Measurements from ENCODE around the gene MBOAT7.
A peak's percentile ranks its signal among the peaks of the same experiment; 100 is the strongest.

The MBOAT7 gene

DNA sequence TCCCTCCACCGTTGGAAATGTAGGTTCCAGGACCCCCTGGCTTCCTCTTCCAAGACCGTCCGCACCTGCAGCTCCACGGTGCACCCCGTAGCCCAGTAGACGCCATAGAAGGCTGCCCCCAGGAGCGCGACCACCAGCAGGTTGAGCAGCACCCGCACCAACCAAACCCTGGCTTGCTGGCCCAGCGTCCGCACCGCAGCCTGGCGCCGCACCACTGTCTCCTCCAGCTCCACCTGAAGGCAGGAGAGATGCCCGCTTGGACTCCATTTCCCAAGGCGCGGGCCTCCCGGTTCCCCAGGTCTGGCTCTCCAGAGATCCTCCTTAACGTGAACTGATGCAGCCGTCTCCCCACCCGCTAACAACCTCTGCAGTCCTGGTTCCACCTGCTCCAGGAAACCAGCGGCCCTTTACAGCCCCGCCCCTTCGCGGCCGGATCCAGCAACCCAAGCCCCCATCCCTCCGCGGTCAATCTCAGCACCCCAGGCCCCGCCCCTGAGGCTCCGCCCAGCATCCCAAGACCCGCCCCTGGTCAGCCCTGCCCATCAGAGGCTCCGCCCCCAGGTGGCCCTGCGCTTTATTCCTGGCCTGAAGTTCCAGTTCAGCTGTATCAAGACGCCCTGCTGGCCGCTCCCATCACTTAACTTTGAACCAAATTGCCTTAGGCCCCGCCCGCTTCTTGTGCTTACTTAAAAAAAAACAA lies 24.9 kb downstream of the MBOAT7 start:
- no peaks in the 10 kb centered on the region for H3K27me3 ChIP-seq (ENCODE audit: insufficient read depth, low read length)
- H3F3A ChIP-seq (ENCODE audit: insufficient read depth, low read length): no peaks in the 10 kb centered on the region
- no peak overlapping the region for H3K9ac ChIP-seq (ENCODE audit: low read length)
- no peak overlapping the region for H2AFZ ChIP-seq (ENCODE audit: low read length)
- H3K4me3 ChIP-seq (ENCODE audit: low read depth, low read length, poor library complexity, severe bottlenecking): no peak overlapping the region
- H3K27ac ChIP-seq (ENCODE audit: low read depth, low read length, poor library complexity, severe bottlenecking): no peak overlapping the region
- no peaks in the 10 kb centered on the region; the same call in 1 of the 2 replicates for H3K36me3 ChIP-seq (ENCODE audit: insufficient read depth, low read length)
- no peaks in the 10 kb centered on the region for H4K20me1 ChIP-seq (ENCODE audit: insufficient read depth, low read length)
- TF ChIP-seq, protein P1, sequence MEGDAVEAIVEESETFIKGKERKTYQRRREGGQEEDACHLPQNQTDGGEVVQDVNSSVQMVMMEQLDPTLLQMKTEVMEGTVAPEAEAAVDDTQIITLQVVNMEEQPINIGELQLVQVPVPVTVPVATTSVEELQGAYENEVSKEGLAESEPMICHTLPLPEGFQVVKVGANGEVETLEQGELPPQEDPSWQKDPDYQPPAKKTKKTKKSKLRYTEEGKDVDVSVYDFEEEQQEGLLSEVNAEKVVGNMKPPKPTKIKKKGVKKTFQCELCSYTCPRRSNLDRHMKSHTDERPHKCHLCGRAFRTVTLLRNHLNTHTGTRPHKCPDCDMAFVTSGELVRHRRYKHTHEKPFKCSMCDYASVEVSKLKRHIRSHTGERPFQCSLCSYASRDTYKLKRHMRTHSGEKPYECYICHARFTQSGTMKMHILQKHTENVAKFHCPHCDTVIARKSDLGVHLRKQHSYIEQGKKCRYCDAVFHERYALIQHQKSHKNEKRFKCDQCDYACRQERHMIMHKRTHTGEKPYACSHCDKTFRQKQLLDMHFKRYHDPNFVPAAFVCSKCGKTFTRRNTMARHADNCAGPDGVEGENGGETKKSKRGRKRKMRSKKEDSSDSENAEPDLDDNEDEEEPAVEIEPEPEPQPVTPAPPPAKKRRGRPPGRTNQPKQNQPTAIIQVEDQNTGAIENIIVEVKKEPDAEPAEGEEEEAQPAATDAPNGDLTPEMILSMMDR (IDR thresholded peaks at IDR 0.05; ENCODE audit: low read length): no peak
- TF ChIP-seq EZH2 (IDR thresholded peaks at IDR 0.05; ENCODE audit: borderline replicate concordance, low read length): no peak
- peaks cover 21% of the 10 kb centered on the region for H3K4me1 ChIP-seq (ENCODE audit: insufficient read depth, low read length, severe bottlenecking)
- no peaks in the 10 kb centered on the region for H3K9me3 ChIP-seq (ENCODE audit: low read length)
- no peaks in the 10 kb centered on the region for H3K79me2 ChIP-seq (ENCODE audit: insufficient read depth, low read length)
- H3K9me2 ChIP-seq (ENCODE audit: low read depth, low read length): no peaks in the 10 kb centered on the region
- no peak overlapping the region for H3K4me2 ChIP-seq (ENCODE audit: low read length)

DNA sequence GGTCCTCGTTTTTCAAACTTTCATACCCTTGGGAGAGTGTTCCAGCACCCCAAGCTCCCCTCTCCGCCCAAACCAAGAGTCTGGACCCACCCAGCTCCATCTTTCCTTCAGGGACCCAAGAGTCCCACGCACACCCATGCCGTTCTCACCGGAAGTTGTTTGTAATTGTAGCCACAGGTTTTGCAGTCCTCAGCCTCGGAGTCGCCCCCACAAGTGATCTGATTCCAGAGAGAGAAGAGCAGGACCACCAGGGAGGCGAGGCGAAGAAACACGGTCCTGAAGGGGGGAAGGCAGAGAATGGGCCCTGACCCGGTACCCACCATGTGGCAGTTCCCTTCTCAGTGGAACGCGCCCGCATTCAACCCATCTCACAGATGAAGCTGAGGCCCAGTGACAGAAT lies 26.5 kb downstream of the MBOAT7 start:
- Histone ChIP-seq H3K4me3 (ENCODE audit: low read depth, low read length, poor library complexity, severe bottlenecking) (no peak overlapping the region), H3K36me3 (ENCODE audit: insufficient read depth, low read length) (peaks cover 2% of the 10 kb centered on the region), H3K4me1 (ENCODE audit: insufficient read depth, low read length, severe bottlenecking) (peaks cover 32% of the 10 kb centered on the region), H3K9ac (ENCODE audit: low read length) (no peak overlapping the region), H3K9me2 (ENCODE audit: low read depth, low read length) (no peaks in the 10 kb centered on the region), H3F3A (ENCODE audit: insufficient read depth, low read length) (no peaks in the 10 kb centered on the region), H4K20me1 (ENCODE audit: insufficient read depth, low read length) (no peaks in the 10 kb centered on the region), H2AFZ (ENCODE audit: low read length) (no peak overlapping the region), H3K27me3 (ENCODE audit: insufficient read depth, low read length) (no peaks in the 10 kb centered on the region), H3K9me3 (ENCODE audit: low read length) (no peaks in the 10 kb centered on the region), H3K4me2 (ENCODE audit: low read length) (no peak overlapping the region), H3K79me2 (ENCODE audit: insufficient read depth, low read length) (no peaks in the 10 kb centered on the region), H3K27ac (ENCODE audit: low read depth, low read length, poor library complexity, severe bottlenecking) (no peak overlapping the region)
- TF ChIP-seq, protein P1 (IDR thresholded peaks at IDR 0.05; ENCODE audit: low read length): no peak
- no peak for TF ChIP-seq EZH2 (IDR thresholded peaks at IDR 0.05; ENCODE audit: borderline replicate concordance, low read length)

DNA sequence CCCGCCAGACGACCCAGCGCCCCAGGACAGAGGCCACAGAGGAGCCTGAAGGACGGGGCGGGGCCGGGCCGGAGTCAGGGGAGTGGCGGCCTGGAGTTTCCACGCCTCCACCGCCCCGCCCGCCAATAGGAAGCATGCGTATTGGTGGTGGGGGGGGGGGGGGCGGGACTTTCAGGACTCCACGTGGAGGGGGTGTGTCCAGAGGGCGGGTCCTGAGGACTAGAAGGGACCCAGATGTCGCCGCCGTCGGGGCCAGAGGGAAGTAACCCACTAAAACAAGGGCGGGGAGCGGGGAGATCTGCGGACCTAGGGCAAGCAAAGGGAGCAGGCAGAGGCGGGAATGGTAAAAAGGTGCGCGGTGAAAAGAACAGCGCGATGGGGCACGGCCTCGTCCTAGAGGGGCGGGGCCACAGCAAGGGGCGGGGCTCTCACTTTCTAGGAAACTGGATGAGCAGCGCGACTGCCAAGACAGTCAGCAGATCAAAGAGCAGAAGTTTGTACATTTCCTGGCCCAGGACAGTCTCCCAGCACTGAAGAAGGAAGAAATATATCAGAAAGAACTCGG lies 27.1 kb downstream of the MBOAT7 start:
- H3K4me2 ChIP-seq (ENCODE audit: low read length): peak overlapping the region; percentile 74
- no peaks in the 10 kb centered on the region for H3K9me3 ChIP-seq (ENCODE audit: low read length)
- no peak overlapping the region for H3K27ac ChIP-seq (ENCODE audit: low read depth, low read length, poor library complexity, severe bottlenecking)
- H3K4me3 ChIP-seq (ENCODE audit: low read depth, low read length, poor library complexity, severe bottlenecking): peak overlapping the region; percentile 38
- peaks cover 4% of the 10 kb centered on the region for H3K36me3 ChIP-seq (ENCODE audit: insufficient read depth, low read length)
- no peaks in the 10 kb centered on the region for H3F3A ChIP-seq (ENCODE audit: insufficient read depth, low read length)
- H2AFZ ChIP-seq (ENCODE audit: low read length): no peak overlapping the region
- H4K20me1 ChIP-seq (ENCODE audit: insufficient read depth, low read length): no peaks in the 10 kb centered on the region
- H3K9ac ChIP-seq (ENCODE audit: low read length): no peak overlapping the region
- no peaks in the 10 kb centered on the region for H3K27me3 ChIP-seq (ENCODE audit: insufficient read depth, low read length)
- H3K4me1 ChIP-seq (ENCODE audit: insufficient read depth, low read length, severe bottlenecking): peaks cover 32% of the 10 kb centered on the region
- H3K79me2 ChIP-seq (ENCODE audit: insufficient read depth, low read length): no peaks in the 10 kb centered on the region
- TF ChIP-seq EZH2 (IDR thresholded peaks at IDR 0.05; ENCODE audit: borderline replicate concordance, low read length): no peak
- TF ChIP-seq, protein P1 (IDR thresholded peaks at IDR 0.05; ENCODE audit: low read length): no peak
- no peaks in the 10 kb centered on the region for H3K9me2 ChIP-seq (ENCODE audit: low read depth, low read length)
